ENCODE measurements around the gene CCDC92B. TPM values are rescaled to one million over a fixed set of nuclear protein-coding genes. Genes with fewer than 3 reads are reported as not detected.

Gene CCDC92B
- total RNA-seq, 1 experiment from 2014 or later, result 0.09 TPM

DNA sequence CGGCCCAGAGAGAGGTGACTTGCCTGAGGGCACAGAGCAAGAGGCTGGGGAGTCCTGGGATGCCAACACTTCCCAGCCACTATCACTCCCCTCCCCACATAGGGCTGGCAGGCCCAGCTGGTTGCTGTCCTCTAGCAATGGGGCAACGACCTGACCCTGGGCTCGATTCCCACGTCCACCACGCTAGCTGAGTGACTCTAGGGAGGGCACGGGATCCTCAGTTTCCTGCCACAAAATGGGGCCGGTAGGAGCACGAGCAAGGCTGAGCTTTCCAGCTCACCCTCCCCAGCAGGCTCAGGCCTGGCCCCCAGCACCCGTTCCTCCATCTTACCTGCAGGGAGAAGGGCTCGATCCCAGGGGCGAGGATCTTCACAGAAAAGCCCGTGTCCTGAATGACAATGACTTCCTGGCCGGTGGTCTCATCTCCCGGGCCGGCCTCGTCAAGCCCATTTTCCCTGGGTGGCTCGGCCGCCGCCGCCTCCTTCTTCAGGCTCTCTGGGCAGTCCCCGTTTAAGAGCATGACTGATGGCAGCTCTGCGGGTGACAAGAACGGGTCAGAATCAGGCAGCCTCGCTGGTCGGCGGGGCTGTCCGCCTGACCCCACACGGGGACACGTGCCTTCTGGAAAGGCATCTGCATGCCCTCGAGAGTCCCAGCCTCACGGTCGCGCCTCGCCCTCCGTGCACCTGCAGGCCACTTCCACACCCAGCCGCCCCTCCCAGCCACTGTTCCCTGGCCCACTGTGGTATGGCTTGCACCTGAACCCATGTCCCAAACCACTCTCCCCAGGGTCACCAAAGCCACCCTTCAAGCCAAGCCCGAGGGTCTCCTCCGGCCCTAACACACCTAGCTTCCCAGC is 45.2 kb downstream of the CCDC92B start:
- no peak for DNase-seq (ENCODE audit: low spot score)
- Histone ChIP-seq H3K4me3 (ENCODE audit: low read depth, low read length, poor library complexity, severe bottlenecking) (no peak overlapping the region), H3K4me1 (ENCODE audit: insufficient read depth, low read length, poor library complexity, severe bottlenecking) (peaks cover 18% of the 10 kb centered on the region), H3K9me3 (ENCODE audit: low read depth, low read length, poor library complexity, severe bottlenecking) (no peaks in the 10 kb centered on the region), H3K36me3 (ENCODE audit: insufficient read depth, low read length, poor library complexity, severe bottlenecking) (peaks cover 42% of the 10 kb centered on the region), H3K27ac (ENCODE audit: low read depth, low read length, poor library complexity, severe bottlenecking) (no peak overlapping the region), H3K27me3 (replicated peaks; ENCODE audit: insufficient read depth, low read depth, low read length, poor library complexity) (no peaks in the 10 kb centered on the region)
- TF ChIP-seq, protein P1, sequence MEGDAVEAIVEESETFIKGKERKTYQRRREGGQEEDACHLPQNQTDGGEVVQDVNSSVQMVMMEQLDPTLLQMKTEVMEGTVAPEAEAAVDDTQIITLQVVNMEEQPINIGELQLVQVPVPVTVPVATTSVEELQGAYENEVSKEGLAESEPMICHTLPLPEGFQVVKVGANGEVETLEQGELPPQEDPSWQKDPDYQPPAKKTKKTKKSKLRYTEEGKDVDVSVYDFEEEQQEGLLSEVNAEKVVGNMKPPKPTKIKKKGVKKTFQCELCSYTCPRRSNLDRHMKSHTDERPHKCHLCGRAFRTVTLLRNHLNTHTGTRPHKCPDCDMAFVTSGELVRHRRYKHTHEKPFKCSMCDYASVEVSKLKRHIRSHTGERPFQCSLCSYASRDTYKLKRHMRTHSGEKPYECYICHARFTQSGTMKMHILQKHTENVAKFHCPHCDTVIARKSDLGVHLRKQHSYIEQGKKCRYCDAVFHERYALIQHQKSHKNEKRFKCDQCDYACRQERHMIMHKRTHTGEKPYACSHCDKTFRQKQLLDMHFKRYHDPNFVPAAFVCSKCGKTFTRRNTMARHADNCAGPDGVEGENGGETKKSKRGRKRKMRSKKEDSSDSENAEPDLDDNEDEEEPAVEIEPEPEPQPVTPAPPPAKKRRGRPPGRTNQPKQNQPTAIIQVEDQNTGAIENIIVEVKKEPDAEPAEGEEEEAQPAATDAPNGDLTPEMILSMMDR (conservative IDR thresholded peaks at IDR 0.05; ENCODE audit: low read depth, low read length), result no peak
- TF ChIP-seq EZH2 (IDR thresholded peaks at IDR 0.05; ENCODE audit: borderline replicate concordance, low read depth, low read length, poor library complexity, severe bottlenecking), result no peak
- POLR2A ChIA-PET (ENCODE audit: low non-redundant PET), result no interaction called here
- BruUV-seq (replicated peaks), result no TSS peak
- intact Hi-C loops (cut with micrococcal nuclease; ENCODE audit: unreplicated experiment), result no loop called here
- CTCF ChIA-PET, result no interaction called here

DNA sequence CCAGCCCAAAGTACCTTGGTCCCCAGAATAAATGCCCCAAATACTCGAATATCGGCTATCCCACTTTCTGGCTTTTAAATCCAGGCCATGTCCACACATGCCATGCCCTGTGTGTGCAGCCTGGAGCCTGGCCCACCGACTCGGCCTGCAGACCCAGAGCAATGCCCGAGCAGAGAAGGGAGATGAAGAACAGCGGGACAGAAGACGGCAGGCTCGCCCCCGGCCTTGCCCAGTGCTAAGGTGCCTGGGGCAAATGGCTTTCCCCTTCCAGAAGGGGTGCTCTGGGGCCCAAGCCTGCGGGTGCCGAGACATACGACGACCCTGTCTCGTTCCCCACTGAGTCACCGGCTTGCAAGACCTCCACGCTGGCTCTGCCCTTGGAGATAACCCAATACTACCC is 45.8 kb downstream of the CCDC92B start:
- H3K36me3 ChIP-seq (ENCODE audit: insufficient read depth, low read length, poor library complexity, severe bottlenecking), result peaks cover 47% of the 10 kb centered on the region
- H3K27me3 ChIP-seq (replicated peaks; ENCODE audit: insufficient read depth, low read depth, low read length, poor library complexity), result no peaks in the 10 kb centered on the region
- H3K4me3 ChIP-seq (ENCODE audit: low read depth, low read length, poor library complexity, severe bottlenecking), result no peak overlapping the region
- DNase-seq (ENCODE audit: low spot score), result no peak
- no peak overlapping the region for H3K27ac ChIP-seq (ENCODE audit: low read depth, low read length, poor library complexity, severe bottlenecking)
- H3K4me1 ChIP-seq (ENCODE audit: insufficient read depth, low read length, poor library complexity, severe bottlenecking), result peaks cover 12% of the 10 kb centered on the region
- TF ChIP-seq, protein P1 (conservative IDR thresholded peaks at IDR 0.05; ENCODE audit: low read depth, low read length), result no peak
- POLR2A ChIA-PET (ENCODE audit: low non-redundant PET), result no interaction called here
- CTCF ChIA-PET, result no interaction called here
- intact Hi-C loops (cut with micrococcal nuclease; ENCODE audit: unreplicated experiment), result no loop called here
- no TSS peak for BruUV-seq (replicated peaks)
- no peaks in the 10 kb centered on the region for H3K9me3 ChIP-seq (ENCODE audit: low read depth, low read length, poor library complexity, severe bottlenecking)

GRCh38 chr17:2703181-2703580 is 46.3 kb downstream of the CCDC92B start:
- H3K9me3 ChIP-seq (ENCODE audit: low read depth, low read length, poor library complexity, severe bottlenecking), result no peaks in the 10 kb centered on the region
- no TSS peak for BruUV-seq (replicated peaks)
- H3K4me1 ChIP-seq (ENCODE audit: insufficient read depth, low read length, poor library complexity, severe bottlenecking), result peaks cover 8% of the 10 kb centered on the region
- no peak overlapping the region for H3K27ac ChIP-seq (ENCODE audit: low read depth, low read length, poor library complexity, severe bottlenecking)
- no peak for DNase-seq (ENCODE audit: low spot score)
- H3K4me3 ChIP-seq (ENCODE audit: low read depth, low read length, poor library complexity, severe bottlenecking), result no peak overlapping the region
- ChIA-PET CTCF (no interaction called here), POLR2A (ENCODE audit: low non-redundant PET) (no interaction called here)
- no peak for TF ChIP-seq EZH2 (IDR thresholded peaks at IDR 0.05; ENCODE audit: borderline replicate concordance, low read depth, low read length, poor library complexity, severe bottlenecking)
- TF ChIP-seq, protein P1 (conservative IDR thresholded peaks at IDR 0.05; ENCODE audit: low read depth, low read length), result no peak
- no peaks in the 10 kb centered on the region for H3K27me3 ChIP-seq (replicated peaks; ENCODE audit: insufficient read depth, low read depth, low read length, poor library complexity)
- intact Hi-C loops (cut with micrococcal nuclease; ENCODE audit: unreplicated experiment), result no loop called here
- peaks cover 51% of the 10 kb centered on the region for H3K36me3 ChIP-seq (ENCODE audit: insufficient read depth, low read length, poor library complexity, severe bottlenecking)
